ENCODE data around the gene PLB1. TPM values are rescaled to one million over a fixed set of nuclear protein-coding genes. Genes with fewer than 3 reads are reported as not detected.

PLB1 gene
- total and polyA plus RNA-seq, 9 of the 15 experiments (the other 6 are each of a cell fraction or from before 2014, with no cell fraction given), result 0.01 to 0.09 (median 0.07) TPM; not detected in 2

- TF ChIP-seq REST (IDR thresholded peaks at IDR 0.05; ENCODE audit: borderline replicate concordance), result no peak
- no peak for TF ChIP-seq REST (CRISPR knock-in tag; IDR thresholded peaks at IDR 0.05; ENCODE audit: low read depth)
- TF ChIP-seq DMBX1 (CRISPR knock-in tag; IDR thresholded peaks at IDR 0.05; ENCODE audit: borderline replicate concordance), result peak; percentile 65; the same call in 1 of the 2 replicates
- no peak for TF ChIP-seq ESRRB (CRISPR knock-in tag; IDR thresholded peaks at IDR 0.05; ENCODE audit: borderline replicate concordance)
- TF ChIP-seq NR4A1 (CRISPR knock-in tag; IDR thresholded peaks at IDR 0.05), result no peak
- 0 out of 2 replicates have a peak, but pooled peaks have one; percentile 62 for TF ChIP-seq NR4A1 (tag; IDR thresholded peaks at IDR 0.05)
- peak; percentile 37; the same call in 1 of the 2 replicates for TF ChIP-seq ZKSCAN8 (CRISPR knock-in tag; IDR thresholded peaks at IDR 0.05)
- no peak for TF ChIP-seq PRMT5 (CRISPR knock-in tag; IDR thresholded peaks at IDR 0.05)
- TF ChIP-seq SREBF2 (CRISPR knock-in tag; IDR thresholded peaks at IDR 0.05), result no peak
- TF ChIP-seq PREB (CRISPR knock-in tag; IDR thresholded peaks at IDR 0.05), result no peak
Measured at GRCh38 chr2:28683100-28683706, 187.3 kb downstream of the PLB1 start (continued).

Measured in K562 (cell line).